Sciatic nerve (tissue), 2 donors: ENCODE results near the gene ACOXL. TPM values are rescaled to one million over a fixed set of nuclear protein-coding genes. Genes with fewer than 3 reads are reported as not detected.

Experiments used
- ATAC-seq: fragments of 200-7000 bp; cut with Tn5 transposase; one replicate; pipeline ENCODE4 v1.9.1; 2020; ENCODE audit warnings: mild to moderate bottlenecking, moderate library complexity
- DNase-seq: peaks from one replicate; pipeline ENCODE4 v3.0.0-alpha.2; 2020; ENCODE audit warnings: low spot score
- intact Hi-C: fragments of 100-400 bp; cut with DNase I; formaldehyde crosslinking; loops from one replicate; pipeline ENCODE4 v1.14.2; 2022
- total RNA-seq: library from RNA; stranded (reverse); fragmentation: NEBNext Ultra II Directional; extraction: Animal tissue kit (Norgen Biotek cat#: 25700); gene quantifications from one replicate; pipeline ENCODE4 v1.2.1, GENCODE V29; 2021
- donor health status: DM: no; HTN: no; CAD: no.
- donor health status: DM: no; HTN: no; CAD: no.

Gene ACOXL
- total RNA-seq, 1 donor from 2014 or later, result not detected

- intact Hi-C loops, result no loop called here
- ATAC-seq, result no peak
- DNase-seq, result no peak
Measured at GRCh38 chr2:110716959-110717645, 15.3 kb upstream of the ACOXL start.

GRCh38 chr2:110717734-110718133 is 14.6 kb upstream of the ACOXL start:
- DNase-seq, result no peak

GRCh38 chr2:110718382-110718781 is 14.0 kb upstream of the ACOXL start:
- intact Hi-C loops, result no loop called here
- DNase-seq (no peak), ATAC-seq (no peak)

More at GRCh38 chr2:110717734-110718133, 14.6 kb upstream of the ACOXL start:
- peak; percentile 77 for ATAC-seq
- intact Hi-C loops, result no loop called here

GRCh38 chr2:110718990-110719389 is 13.4 kb upstream of the ACOXL start:
- ATAC-seq (no peak), DNase-seq (no peak)
- intact Hi-C loops, result no loop called here

GRCh38 chr2:110720547-110720946 is 11.8 kb upstream of the ACOXL start:
- DNase-seq, result no peak
- intact Hi-C loops, result no loop called here
- no peak for ATAC-seq

- ATAC-seq (no peak), DNase-seq (no peak)
- intact Hi-C loops, result no loop called here
Measured at GRCh38 chr2:110724820-110725219, 7.6 kb upstream of the ACOXL start.

GRCh38 chr2:110725370-110725769 is 7.0 kb upstream of the ACOXL start:
- no peak for DNase-seq
- ATAC-seq, result no peak
- intact Hi-C loops, result no loop called here

GRCh38 chr2:110725859-110726258 is 6.5 kb upstream of the ACOXL start:
- ATAC-seq, result no peak
- no peak for DNase-seq
- intact Hi-C loops, result no loop called here

GRCh38 chr2:110726285-110726684 is 6.1 kb upstream of the ACOXL start:
- DNase-seq, result no peak
- no peak for ATAC-seq
- intact Hi-C loops, result no loop called here

- intact Hi-C loops, result no loop called here
- DNase-seq (no peak), ATAC-seq (no peak)
Measured at GRCh38 chr2:110727923-110728322, 4.5 kb upstream of the ACOXL start.

- intact Hi-C loops, result no loop called here
- ATAC-seq, result no peak
- DNase-seq, result no peak
Measured at GRCh38 chr2:110729106-110729505, 3.3 kb upstream of the ACOXL start.

GRCh38 chr2:110731064-110731463 is 1.3 kb upstream of the ACOXL start:
- intact Hi-C loops, result no loop called here

GRCh38 chr2:110735366-110735765 is 3.0 kb downstream of the ACOXL start:
- intact Hi-C loops, result no loop called here
- no peak for ATAC-seq

More at GRCh38 chr2:110731064-110731463, 1.3 kb upstream of the ACOXL start:
- no peak for DNase-seq
- ATAC-seq, result no peak

GRCh38 chr2:110737783-110738182 is 5.4 kb downstream of the ACOXL start:
- DNase-seq (no peak), ATAC-seq (no peak)

More at GRCh38 chr2:110735366-110735765, 3.0 kb downstream of the ACOXL start:
- DNase-seq, result no peak

GRCh38 chr2:110740747-110741349 is 8.5 kb downstream of the ACOXL start:
- DNase-seq, result no peak
- no peak for ATAC-seq
- intact Hi-C loops, result no loop called here

More at GRCh38 chr2:110737783-110738182, 5.4 kb downstream of the ACOXL start:
- intact Hi-C loops, result no loop called here

- ATAC-seq (no peak), DNase-seq (no peak)
- intact Hi-C loops, result no loop called here
Measured at GRCh38 chr2:110741491-110741980, 9.2 kb downstream of the ACOXL start.

GRCh38 chr2:110742412-110742811 is 10.0 kb downstream of the ACOXL start:
- no peak for DNase-seq
- intact Hi-C loops, result no loop called here
- ATAC-seq, result no peak

- intact Hi-C loops, result no loop called here
- DNase-seq, result no peak
- no peak for ATAC-seq
Measured at GRCh38 chr2:110743600-110743999, 11.2 kb downstream of the ACOXL start.

GRCh38 chr2:110744429-110744828 is 12.1 kb downstream of the ACOXL start:
- ATAC-seq (no peak), DNase-seq (no peak)
- intact Hi-C loops, result no loop called here

GRCh38 chr2:110745048-110745447 is 12.7 kb downstream of the ACOXL start:
- intact Hi-C loops, result no loop called here
- ATAC-seq (no peak), DNase-seq (no peak)
